ENCODE results near the gene SPIB. TPM values are rescaled to one million over a fixed set of nuclear protein-coding genes. Genes with fewer than 3 reads are reported as not detected.
"Not testable (repeated sequence)": the region's sequence is repeated elsewhere in the genome, so short reads cannot be mapped to it uniquely, and the experiment has no call there.

The SPIB gene
- total RNA-seq, 4 donors from 2014 or later = not detected

DNA sequence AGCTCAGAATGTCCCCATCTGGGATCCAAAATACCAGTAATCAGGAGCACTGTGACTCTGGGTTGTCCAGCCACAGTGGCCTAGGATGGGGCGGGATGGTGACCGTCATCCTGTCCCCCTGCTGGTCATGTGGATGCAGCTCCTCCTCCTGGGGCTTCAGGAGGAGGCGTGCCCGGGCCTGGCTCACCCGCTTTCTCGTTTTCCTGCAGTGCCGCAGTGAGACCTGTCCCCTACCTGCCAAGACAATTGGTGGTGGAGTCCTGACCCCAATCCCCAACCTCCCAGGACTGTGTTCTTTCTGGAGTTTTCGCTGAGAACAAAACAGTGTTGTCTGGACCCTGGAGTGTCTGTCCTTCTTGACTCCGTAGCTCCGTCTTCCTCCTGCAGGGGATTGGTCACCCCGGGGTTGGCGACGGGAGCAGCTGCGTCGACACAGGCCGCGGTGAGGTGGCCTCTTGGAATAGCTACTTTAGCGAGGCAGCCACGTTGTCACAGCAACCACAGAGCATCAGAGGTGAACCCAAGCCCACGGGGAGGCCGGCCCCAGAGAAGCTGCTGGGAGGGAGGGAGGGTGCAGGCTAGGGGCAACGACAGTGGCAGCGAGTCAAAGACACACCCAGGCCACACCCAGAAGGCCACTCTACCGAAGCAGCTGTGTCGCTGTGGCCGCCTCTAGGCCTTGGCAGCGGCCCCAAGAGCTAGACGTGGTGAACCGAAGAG lies 47.4 kb downstream of the SPIB start:
- Histone ChIP-seq H3K4me1 (no peaks in the 10 kb centered on the region), H3K36me3 (no peaks in the 10 kb centered on the region), H3K9me3 (no peaks in the 10 kb centered on the region), H3K27ac (no peak overlapping the region), H3K27me3 (peaks cover 76% of the 10 kb centered on the region), H3K4me3 (no peak overlapping the region)
- WGBS, 2 donors (ENCODE audit: low coverage in 1 of 2) = 0 to 15% methylated on average over 1 to 8 of the region's 29 CpGs
- no peak for ATAC-seq
- TF ChIP-seq CTCF (IDR thresholded peaks at IDR 0.05) (peak in 1 of 4 experiments; percentile 4), POLR2AphosphoS5 (IDR thresholded peaks at IDR 0.05) (no peak), EP300 (IDR thresholded peaks at IDR 0.05) (no peak)

GRCh38 chr19:50466706-50467039 lies 47.9 kb downstream of the SPIB start:
- ATAC-seq = no peak
- no peak overlapping the region for H3K4me3 ChIP-seq
- peaks cover 70% of the 10 kb centered on the region for H3K27me3 ChIP-seq
- TF ChIP-seq EP300 (IDR thresholded peaks at IDR 0.05) (no peak), CTCF (IDR thresholded peaks at IDR 0.05) (no peak), POLR2A (IDR thresholded peaks at IDR 0.05) (no peak), POLR2AphosphoS5 (IDR thresholded peaks at IDR 0.05) (no peak)
- no peaks in the 10 kb centered on the region for H3K9me3 ChIP-seq
- H3K27ac ChIP-seq = no peak overlapping the region
- no peaks in the 10 kb centered on the region for H3K4me1 ChIP-seq
- 55% methylated on average over 7 of the region's 11 CpGs; no CpG with 5 or more reads in 1 of the 2 donors for WGBS, 2 donors (ENCODE audit: low coverage in 1 of 2)
- H3K36me3 ChIP-seq = no peaks in the 10 kb centered on the region

GRCh38 chr19:50467566-50467965 lies 48.8 kb downstream of the SPIB start:
- WGBS, 2 donors (ENCODE audit: low coverage in 1 of 2) = 70% methylated on average over 2 to 6 of the region's 18 CpGs
- Histone ChIP-seq H3K27me3 (peaks cover 61% of the 10 kb centered on the region), H3K4me3 (no peak overlapping the region), H3K36me3 (no peaks in the 10 kb centered on the region), H3K9me3 (no peaks in the 10 kb centered on the region), H3K27ac (no peak overlapping the region), H3K4me1 (no peaks in the 10 kb centered on the region)
- no peak for TF ChIP-seq CTCF (IDR thresholded peaks at IDR 0.05)
- TF ChIP-seq EP300 (IDR thresholded peaks at IDR 0.05) = no peak
- TF ChIP-seq POLR2AphosphoS5 (IDR thresholded peaks at IDR 0.05) = no peak
- no peak for TF ChIP-seq POLR2A (IDR thresholded peaks at IDR 0.05)
- ATAC-seq = no peak

GRCh38 chr19:50468818-50469217 lies 50.1 kb downstream of the SPIB start:
- Histone ChIP-seq H3K27ac (no peak overlapping the region), H3K27me3 (peaks cover 56% of the 10 kb centered on the region), H3K9me3 (no peaks in the 10 kb centered on the region), H3K4me1 (no peaks in the 10 kb centered on the region), H3K4me3 (no peak overlapping the region), H3K36me3 (no peaks in the 10 kb centered on the region)
- no peak for ATAC-seq
- WGBS, 2 donors (ENCODE audit: low coverage in 1 of 2) = 50 to 81% methylated on average over 1 to 6 of the region's 6 CpGs
- TF ChIP-seq CTCF (IDR thresholded peaks at IDR 0.05) (no peak), EP300 (IDR thresholded peaks at IDR 0.05) (no peak), POLR2A (IDR thresholded peaks at IDR 0.05) (no peak), POLR2AphosphoS5 (IDR thresholded peaks at IDR 0.05) (no peak)

- H3K9me3 ChIP-seq, H3K27ac ChIP-seq, H3K4me3 ChIP-seq, ATAC-seq, H3K36me3 ChIP-seq: not testable (repeated sequence)
- Histone ChIP-seq H3K27me3 (peaks cover 12% of the 10 kb centered on the region), H3K4me1 (peaks cover 0 to 16% (median 13%) of the 10 kb centered on the region in 3 donors)
- 67% methylated on average over 1 of the region's 3 CpGs; no CpG with 5 or more reads in 1 of the 2 donors for WGBS, 2 donors (ENCODE audit: low coverage in 1 of 2)
Measured at GRCh38 chr19:50473336-50473735, 54.6 kb downstream of the SPIB start.

Data from gastroesophageal sphincter (tissue), 4 donors.